HUDEP-2 (cell line): ENCODE results near the gene WWOX.
"Not testable (repeated sequence)": the region's sequence is repeated elsewhere in the genome, so short reads cannot be mapped to it uniquely, and the experiment has no call there.

Source experiments
- DNase-seq, 76 experiments: peaks; one replicate each; lab custom pipeline; 2025; ENCODE audit not compliant: unreplicated experiment in 76 of 76; lab: John Stamatoyannopoulos, UW

The WWOX gene

DNA sequence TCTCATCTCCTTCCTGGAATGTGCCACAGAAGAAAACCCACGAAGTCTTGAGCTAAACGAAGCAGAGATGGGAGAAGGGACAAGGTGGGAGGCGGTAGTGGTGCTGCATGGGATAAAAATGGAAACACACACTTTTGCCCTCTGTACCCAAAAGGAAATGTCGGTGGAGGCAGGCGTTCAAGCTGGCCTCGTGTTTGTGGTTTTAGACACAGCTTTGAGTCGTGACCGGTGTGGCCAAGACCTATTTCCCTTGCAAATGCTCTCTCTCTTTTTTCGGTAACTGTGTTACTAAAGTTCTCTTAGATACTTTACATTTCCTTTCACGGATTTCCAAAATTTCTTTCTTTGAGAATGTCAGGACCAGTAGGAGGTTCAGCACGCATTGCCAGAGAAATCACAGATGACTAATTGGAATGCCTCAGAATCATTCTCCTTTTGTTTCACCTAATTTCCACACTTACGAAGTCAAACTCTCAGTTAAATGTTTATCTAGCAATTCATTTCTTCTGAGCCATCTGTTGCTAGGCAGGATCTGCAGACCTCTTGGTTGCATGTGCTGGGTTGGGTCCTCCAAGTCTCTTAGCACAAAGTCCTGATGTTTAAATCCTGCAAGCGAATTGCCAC lies 1088.8 kb downstream of the WWOX start:
- DNase-seq = no peak

DNA sequence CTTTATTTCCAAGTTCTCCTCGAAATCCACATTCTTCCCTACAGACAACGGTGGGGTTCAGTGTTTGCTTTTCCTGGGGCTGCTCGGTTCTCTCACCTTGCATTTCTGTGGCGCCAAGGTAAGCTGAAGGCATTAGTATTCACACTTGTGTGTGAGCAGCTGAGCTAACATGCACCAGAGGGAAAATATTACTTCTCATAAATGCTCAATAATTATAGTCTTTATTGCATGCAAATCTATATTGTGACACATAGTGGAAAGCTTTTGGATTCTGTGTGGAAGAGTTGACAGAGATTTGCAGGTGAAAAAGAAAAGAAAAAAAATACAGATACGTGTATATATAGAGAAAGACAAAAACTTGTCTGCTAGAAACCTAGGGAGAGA lies 1089.3 kb downstream of the WWOX start:
- DNase-seq = no peak

DNA sequence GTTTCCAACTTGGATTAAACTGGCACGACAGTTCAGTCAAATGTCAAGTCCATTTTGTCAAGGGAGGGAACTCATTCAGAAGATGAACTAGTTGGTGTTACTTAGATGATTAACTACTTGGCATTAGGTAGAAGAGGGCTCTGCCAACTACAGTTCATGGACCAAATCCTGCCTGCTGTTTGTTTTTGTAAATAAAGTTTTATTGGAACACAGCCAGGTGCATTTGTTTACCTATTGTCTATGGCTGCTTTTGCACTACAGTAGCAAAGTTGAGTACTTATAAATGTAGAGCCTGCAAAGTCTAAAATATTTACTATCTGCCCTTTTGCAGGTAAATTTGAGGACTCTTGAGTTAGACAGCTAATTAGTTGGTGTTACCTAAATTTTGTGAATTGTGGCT lies 1091.1 kb downstream of the WWOX start:
- no peak for DNase-seq

DNA sequence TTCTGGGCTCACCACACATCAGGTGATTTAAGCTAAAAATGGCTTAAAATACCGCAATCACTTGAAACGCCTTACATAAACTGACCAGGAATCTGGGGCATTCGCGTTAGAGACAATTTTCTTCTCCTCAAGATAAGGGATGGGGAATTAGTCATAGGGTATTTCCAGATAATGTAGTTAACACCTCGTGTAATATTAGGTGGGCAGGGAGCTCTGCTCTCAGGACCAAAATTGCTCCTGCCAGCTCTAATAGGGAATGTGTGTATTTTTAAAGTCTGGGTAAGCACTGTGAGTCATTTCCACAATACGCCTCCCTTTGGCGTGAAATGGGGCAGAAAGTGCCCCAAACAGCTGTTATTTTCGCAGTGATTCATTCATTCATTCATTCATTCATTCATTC lies 1092.5 kb downstream of the WWOX start:
- no peak for DNase-seq

DNA sequence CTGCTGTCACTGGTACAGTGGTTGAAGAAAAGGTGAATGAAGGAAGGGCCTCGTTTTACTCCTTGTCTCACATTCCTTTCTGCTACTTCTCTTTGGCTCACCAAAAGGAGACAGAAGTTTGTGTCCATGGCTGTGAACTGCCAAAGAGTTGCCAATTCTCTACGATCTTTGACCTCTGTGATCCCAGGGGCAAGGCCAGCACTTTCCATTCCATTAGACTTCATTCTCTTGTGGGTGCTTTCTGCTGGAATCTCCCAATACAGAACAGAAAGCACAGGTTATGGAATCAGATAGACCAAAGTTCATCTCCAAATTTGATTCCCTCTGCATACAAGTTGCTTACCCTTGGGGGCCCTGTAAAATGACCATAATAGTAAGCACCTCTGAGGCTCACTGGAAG lies 1093.5 kb downstream of the WWOX start:
- no peak for DNase-seq

DNA sequence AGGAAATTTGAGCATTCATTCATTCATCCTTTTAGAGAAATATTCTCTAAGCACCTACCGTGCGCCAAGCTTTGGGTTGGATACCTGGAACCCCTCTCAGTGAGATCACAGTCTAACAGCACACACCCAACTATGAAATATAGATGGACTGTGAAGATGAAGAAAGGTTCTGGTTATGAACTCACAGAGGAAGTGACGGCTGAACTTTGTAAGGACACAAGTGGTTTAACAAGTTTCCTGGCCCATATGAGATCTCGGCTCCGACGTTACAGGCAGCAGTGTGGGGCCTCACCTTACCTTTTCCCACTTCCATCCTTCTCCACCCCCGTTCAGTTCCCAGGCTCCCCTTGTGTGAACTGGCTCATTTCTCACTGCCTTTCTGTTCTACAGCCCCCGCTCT lies 1094.8 kb downstream of the WWOX start:
- no peak for DNase-seq

DNA sequence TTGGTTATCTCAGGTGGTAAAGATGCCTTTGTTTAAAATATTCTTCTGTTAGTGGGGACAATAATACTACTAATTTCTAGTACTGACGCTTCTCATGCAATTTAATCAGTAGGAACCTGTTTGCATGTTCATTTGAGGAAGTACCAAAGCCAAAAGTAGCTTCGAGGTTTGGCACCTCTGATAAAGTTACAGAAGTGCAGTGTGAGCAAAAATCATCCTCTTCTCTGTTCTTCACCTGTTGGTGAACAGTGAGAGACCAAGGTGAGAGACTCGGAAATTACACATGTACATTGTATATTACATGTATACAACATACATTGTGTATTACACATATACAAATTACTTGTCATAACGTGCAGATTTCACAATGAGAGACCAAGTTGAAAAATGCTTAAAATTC lies 1096.5 kb downstream of the WWOX start:
- DNase-seq = no peak

DNA sequence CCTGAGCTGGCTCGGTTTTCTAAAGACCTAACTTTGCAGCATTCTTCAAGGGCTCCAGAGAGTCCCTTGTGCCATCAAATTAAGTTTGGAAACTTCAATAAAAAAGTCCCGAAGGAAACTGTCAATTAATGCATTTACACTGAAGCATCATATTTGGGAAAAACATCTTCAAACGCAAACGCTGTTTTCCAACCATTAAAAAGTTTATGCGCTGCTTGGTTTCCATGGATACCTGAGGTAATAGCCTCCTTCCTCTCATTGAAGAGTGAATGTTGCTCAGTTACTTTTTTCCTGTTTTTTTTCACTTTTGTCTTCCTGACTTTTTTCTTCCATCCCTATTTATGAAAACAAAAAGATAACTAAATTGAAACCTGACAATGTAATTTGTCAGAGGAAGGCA lies 1102.0 kb downstream of the WWOX start:
- no peak for DNase-seq

DNA sequence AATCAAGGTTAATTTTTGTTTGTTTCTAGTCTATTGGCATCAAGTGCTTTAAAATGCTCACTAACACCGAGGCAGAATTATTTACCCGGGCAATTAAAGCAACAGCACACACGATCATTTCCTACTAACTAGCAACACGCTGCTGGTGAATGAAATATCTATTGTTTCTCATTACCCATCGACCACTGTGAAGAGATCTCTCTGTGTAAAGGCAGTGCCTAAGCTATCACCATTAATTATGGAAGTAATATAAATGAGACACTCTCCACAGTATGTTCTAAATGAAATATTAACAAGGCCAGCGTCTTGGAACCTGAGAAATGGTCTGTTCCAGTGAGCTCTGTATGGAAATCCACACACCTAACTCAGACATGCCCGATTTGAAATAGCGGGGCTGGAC lies 1103.5 kb downstream of the WWOX start:
- DNase-seq = no peak

DNA sequence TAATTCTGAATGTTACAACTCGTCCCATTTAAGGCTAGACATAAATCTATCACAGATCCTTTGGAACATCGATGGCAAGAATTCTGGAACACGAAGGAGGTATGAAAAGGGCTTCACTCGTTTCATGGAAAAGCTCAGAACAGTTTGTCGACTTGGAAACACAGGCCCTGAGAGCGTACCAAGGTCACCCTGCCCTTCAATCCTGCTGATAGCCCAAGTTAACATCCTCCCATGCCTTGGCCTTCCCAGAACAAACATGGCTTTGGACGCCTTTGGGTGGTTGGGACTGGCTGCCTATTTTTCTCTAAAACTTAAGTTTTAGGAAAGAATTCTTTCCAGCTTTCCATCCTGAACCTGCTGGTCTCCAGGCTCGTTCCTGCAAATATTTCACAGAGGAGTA lies 1105.0 kb downstream of the WWOX start:
- DNase-seq = no peak

DNA sequence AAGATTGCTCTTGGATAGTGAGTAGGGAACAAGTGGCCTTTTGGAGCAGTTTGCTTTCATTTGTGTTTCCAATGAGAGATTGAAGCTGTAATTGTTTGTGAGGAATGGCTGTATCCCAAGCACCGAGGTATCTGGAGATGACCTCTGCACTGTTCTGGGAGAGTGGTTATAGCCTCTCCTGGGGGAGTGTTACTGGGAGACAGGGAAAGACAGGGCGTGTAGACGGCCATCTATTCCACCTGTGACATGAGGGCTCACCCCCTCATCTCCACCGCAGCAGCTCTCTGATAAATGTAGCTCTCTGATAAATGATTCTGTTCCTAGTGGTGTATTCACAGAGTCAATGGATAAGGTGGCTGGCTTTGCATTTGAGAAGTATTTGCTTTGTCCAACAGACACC lies 1107.4 kb downstream of the WWOX start:
- DNase-seq = no peak

DNA sequence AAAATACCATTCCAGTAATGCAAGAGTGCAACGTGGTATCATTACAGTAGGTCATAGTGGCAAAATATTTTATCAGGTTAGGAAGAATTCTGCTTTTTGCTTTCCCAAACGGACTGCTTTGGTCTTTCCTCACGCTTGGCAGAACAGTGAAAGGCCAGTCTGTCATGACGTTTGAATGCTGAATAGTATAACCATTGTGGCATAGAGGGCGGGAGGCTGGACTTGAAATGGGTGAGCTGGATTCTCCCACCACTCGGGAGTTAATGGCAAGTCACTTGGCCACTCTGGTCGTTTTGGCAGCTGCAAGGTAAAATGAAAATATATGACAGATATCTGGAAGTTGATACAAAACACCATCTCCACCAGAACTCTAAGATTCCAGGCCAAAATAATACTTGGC lies 1109.9 kb downstream of the WWOX start:
- no peak for DNase-seq

DNA sequence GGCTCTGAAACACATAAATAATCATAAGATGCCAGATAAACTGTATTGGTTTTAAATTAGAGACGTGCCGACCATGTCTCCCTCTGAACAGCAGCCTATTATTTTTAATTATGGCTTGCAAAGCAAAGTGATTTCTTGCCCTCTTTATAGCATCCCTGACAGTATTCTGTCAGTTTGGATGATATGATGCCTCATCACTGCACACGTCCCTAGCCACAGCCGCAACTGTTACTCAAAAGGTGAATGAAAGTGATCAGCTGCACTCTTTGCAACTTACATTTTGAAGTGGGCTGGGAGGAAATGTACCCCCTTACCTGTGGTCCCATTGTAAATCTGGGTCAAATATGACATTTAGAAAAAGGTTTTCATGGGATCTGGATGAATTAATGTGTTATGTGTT lies 1111.2 kb downstream of the WWOX start:
- no peak for DNase-seq

DNA sequence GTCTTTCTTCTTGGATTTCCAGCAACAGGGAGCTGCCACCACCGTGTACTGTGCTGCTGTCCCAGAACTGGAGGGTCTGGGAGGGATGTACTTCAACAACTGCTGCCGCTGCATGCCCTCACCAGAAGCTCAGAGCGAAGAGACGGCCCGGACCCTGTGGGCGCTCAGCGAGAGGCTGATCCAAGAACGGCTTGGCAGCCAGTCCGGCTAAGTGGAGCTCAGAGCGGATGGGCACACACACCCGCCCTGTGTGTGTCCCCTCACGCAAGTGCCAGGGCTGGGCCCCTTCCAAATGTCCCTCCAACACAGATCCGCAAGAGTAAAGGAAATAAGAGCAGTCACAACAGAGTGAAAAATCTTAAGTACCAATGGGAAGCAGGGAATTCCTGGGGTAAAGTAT lies 1112.1 kb downstream of the WWOX start:
- DNase-seq = no peak

DNA sequence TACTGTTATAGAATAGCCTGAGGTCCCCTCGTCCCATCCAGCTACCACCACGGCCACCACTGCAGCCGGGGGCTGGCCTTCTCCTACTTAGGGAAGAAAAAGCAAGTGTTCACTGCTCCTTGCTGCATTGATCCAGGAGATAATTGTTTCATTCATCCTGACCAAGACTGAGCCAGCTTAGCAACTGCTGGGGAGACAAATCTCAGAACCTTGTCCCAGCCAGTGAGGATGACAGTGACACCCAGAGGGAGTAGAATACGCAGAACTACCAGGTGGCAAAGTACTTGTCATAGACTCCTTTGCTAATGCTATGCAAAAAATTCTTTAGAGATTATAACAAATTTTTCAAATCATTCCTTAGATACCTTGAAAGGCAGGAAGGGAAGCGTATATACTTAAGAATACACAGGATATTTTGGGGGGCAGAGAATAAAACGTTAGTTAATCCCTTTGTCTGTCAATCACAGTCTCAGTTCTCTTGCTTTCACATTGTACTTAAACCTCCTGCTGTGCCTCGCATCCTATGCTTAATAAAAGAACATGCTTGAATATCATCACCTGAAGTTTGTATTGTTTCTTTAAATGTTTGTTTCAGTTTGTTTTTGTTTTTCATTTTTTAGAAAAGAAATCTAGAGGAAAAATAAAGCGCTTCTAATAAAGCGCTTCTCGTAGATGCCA lies 1112.8 kb downstream of the WWOX start:
- no peak for DNase-seq

DNA sequence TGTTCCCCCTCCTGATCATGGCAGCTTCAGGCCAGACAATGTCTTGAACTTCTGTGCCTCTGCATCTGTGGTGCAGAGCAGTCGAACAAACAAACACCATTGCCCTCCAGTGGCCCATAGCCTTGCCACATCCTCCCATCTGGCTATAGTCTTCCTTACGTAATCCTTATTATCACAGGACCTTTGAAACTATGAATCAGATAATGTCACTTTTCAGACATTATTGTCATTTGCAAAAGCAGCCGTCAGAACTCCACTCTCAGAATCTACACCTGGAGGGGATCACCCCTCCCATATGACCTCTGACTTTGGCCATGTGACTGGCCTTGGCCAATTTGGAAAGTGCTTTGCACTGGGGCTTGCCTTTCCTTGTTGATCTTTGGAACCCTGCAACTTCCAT lies 1113.8 kb downstream of the WWOX start:
- DNase-seq = no peak

DNA sequence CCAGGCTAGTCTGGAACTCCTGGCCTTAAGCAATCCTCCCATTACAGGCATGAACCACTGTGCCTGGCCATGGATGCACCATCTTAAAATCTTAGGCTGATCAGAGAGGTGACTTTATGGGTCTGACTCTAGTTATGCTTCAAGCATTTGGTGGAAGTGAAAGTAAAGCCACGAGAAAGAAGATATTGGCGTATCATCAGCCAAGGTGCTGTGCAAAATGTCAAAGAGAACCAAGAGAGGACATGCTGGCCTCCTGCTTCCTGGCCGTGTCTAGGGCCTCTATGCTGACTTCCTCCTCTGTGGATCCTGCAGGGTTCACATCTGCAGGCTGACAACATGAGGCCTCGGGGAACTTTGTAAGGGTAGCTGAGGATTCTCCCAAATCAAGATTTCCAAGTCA lies 1115.8 kb downstream of the WWOX start:
- no peak for DNase-seq

DNA sequence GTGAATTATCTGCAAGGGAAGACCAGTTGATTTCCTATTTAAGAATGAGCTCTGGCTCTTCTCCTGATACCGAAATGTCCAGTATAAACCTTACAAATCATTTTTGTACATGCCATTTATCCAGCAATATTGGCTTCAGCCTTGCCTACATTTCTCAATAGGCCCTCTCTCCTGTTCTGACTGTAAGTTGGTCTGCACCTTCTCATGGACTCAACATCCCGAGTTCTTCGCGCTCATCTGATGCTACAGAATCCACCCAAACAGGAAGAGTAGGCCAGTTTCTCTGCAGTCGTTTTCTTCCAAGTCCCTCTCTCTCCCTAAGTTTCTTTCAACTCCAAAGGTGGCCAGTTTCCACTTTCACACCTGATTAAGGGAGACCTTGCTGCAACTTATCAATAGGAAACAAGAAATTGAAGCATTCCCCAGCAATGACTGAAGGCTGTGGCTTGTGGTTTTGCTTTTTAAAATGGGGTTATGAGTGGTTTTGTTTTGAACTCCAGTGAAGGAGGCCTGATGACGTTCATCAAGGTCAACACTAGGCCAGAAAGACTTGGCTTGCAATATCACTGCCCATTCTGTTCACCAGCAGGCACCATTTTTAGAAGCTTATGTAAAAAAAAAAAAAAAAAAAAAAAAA lies 1118.0 kb downstream of the WWOX start:
- DNase-seq = no peak

DNA sequence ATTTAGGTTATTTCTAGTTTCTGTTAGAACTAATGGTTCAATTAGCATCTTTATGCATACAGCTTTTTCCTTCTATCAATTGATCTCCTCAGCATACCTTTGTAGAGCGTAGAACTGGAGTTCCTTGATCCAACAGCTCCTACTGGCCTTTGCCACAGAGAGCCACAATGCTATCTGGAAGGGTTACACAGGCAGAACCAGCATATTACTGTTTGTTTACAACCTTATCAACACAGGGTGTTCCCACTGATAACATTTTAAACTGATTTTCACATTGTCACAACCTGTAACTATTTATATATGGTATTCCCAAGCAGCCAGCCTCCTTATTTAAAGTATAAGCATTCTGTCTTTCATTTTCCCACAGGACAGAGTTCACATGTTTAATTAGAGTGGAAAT lies 1118.9 kb downstream of the WWOX start:
- no peak for DNase-seq

DNA sequence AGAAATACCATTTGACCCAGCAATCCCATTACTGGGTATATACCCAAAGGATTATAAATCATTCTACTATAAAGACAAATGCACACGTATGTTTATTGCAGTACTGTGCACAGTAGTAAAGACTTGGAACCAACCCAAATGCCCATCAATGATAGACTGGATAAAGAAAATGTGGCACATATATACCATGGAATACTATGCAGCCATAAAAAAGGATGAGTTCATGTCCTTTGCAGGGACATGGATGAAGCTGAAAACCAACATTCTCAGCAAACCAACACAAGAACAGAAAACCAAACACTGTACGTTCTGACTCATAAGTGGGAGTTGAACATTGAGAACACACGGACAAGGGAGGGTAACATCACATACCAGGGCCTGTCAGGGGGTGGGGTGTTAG lies 1126.5 kb downstream of the WWOX start:
- not testable (repeated sequence) for DNase-seq

DNA sequence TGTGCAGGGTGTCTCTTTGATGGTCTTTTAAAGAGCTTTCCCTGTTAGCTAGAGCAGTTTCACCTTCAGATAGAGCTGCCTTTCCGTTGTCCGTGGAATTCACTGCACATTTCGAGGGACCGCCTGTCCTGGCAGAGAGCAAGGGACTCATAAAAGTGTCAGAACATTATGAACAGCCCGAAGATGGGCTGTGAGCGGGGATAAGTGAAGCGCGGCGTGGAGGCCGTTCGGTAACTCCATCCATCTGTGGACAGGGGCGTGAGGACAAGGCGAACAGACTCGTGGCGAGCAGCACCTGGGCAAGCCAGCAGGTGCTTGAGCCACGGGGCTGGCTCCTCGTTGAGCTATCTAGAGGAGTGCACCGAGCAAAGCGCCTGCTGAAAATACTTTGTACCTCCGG lies 1129.9 kb downstream of the WWOX start:
- no peak for DNase-seq

DNA sequence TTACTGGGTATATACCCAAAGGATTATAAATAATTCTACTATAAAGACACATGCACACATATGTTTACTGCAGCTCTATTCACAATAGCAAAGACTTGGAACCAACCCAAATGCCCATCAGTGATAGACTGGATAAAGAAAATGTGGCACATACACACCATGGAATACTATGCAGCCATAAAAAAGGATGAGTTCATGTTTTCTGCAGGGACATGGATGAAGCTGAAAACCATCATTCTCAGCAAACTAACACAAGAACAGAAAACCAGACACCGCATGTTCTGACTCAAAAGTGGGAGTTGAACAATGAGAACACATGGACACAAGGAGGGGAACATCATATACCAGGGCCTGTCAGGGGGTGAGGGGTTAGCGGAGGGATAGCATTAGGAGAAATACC lies 1146.2 kb downstream of the WWOX start:
- DNase-seq = not testable (repeated sequence)
